T-cell (primary cell): ENCODE data around the gene KIAA1217. TPM values are rescaled to one million over a fixed set of nuclear protein-coding genes. Genes with fewer than 3 reads are reported as not detected.
A peak's percentile ranks its signal among the peaks of the same experiment; 100 is the strongest.

Experiments
- ATAC-seq, 4 experiments: fragments of 200-7000 bp in 3 of 4; fragments of 150-1000 bp in 1 of 4; cut with Tn5 transposase; replicated peaks in 1 of 4; 1 replicate in 3 of 4; 2 replicates in 1 of 4; pipeline ENCODE4 v1.10.0; 2021; ENCODE audit warnings: moderate library complexity in 3 of 4, mild to moderate bottlenecking in 2 of 4, moderate number of reproducible peaks in 1 of 4
- CTCF ChIA-PET, 2 donors: fragments of 300-600 bp; sonication (Branson Sonifier 250); formaldehyde crosslinking; loops; one replicate each; lab custom pipeline; 2022; ENCODE audit warnings: antibody characterized with exemption in 2 of 2; lab: Charles Lee
- POLR2A ChIA-PET, 2 donors: fragments of 300-600 bp; sonication (Branson Sonifier 250); formaldehyde crosslinking; loops; one replicate each; lab custom pipeline; 2022; ENCODE audit warnings: antibody characterized with exemption in 2 of 2; lab: Charles Lee
- DNase-seq, 35 experiments: peaks; one replicate each; pipeline versions ENCODE4 v3.0.0 to v3.0.0-alpha.2; 2013 to 2023
- H3K27ac ChIP-seq: one replicate; pipeline ENCODE4 v1.5.1; 2013; ENCODE audit warnings: low read length
- H3K27me3 ChIP-seq, 2 experiments: replicated peaks in 1 of 2; 1 replicate in 1 of 2; 2 replicates in 1 of 2; pipeline versions ENCODE4 v1.6.1 to v1.7.0; 2013; ENCODE audit warnings: low read length in 1 of 2, mixed read lengths in 1 of 2; ENCODE audit not compliant: control insufficient read depth in 2 of 2, insufficient read depth in 2 of 2; ENCODE audit errors: extremely low read depth in 1 of 2
- H3K36me3 ChIP-seq, 2 donors: 1 replicate in 1 of 2; 2 replicates in 1 of 2; pipeline versions ENCODE4 v1.6.1 to v1.7.0; 2013; ENCODE audit warnings: low read length in 1 of 2; ENCODE audit not compliant: control insufficient read depth in 2 of 2, insufficient read depth in 1 of 2; ENCODE audit errors: extremely low read depth in 1 of 2
- H3K4me1 ChIP-seq, 2 experiments: 1 replicate in 1 of 2; 2 replicates in 1 of 2; pipeline versions ENCODE4 v1.6.1 to v1.7.0; 2013; ENCODE audit warnings: low read length in 2 of 2, mixed read lengths in 1 of 2; ENCODE audit not compliant: insufficient read depth in 2 of 2, control insufficient read depth in 1 of 2; ENCODE audit errors: extremely low read depth in 1 of 2
- H3K4me3 ChIP-seq, 2 donors: 1 replicate in 1 of 2; 2 replicates in 1 of 2; pipeline versions ENCODE4 v1.5.1 to v1.7.0; 2013; ENCODE audit warnings: mild to moderate bottlenecking in 2 of 2, low read length in 1 of 2, moderate library complexity in 1 of 2; ENCODE audit not compliant: control insufficient read depth in 1 of 2; ENCODE audit errors: extremely low read depth in 1 of 2
- H3K9me3 ChIP-seq: 2 replicates; pipeline ENCODE4 v1.7.0; 2013
- H3K27ac Mint-ChIP-seq, 2 donors: one replicate each; pipeline ENCODE4 v1.8.0; 2020 to 2021; ENCODE audit warnings: mild to moderate bottlenecking in 2 of 2, mixed read lengths in 2 of 2
- H3K27me3 Mint-ChIP-seq, 2 donors: one replicate each; pipeline ENCODE4 v1.8.0; 2021 to 2022; ENCODE audit warnings: mixed read lengths in 2 of 2
- H3K36me3 Mint-ChIP-seq: one replicate; pipeline ENCODE4 v1.8.0; 2021; ENCODE audit warnings: mixed read lengths
- H3K4me1 Mint-ChIP-seq, 3 donors: one replicate each; pipeline ENCODE4 v1.8.0; 2020 to 2022; ENCODE audit warnings: mixed read lengths in 3 of 3, mild to moderate bottlenecking in 1 of 3
- H3K4me3 Mint-ChIP-seq, 3 donors: one replicate each; pipeline ENCODE4 v1.8.0; 2020 to 2022; ENCODE audit warnings: mild to moderate bottlenecking in 3 of 3, mixed read lengths in 3 of 3, moderate library complexity in 3 of 3
- H3K9me3 Mint-ChIP-seq, 3 donors: one replicate each; pipeline ENCODE4 v1.8.0; 2020 to 2022; ENCODE audit warnings: mixed read lengths in 3 of 3
- WGBS: methylation state at CpG from one replicate; pipeline ENCODE4 v1.1.5; 2013; ENCODE audit warnings: missing lambda C conversion rate; ENCODE audit not compliant: insufficient coverage; 5-methylcytosine and 5-hydroxymethylcytosine counted together
- total RNA-seq, 35 experiments: library from RNA in 6 of 35; stranded (reverse) in 6 of 35; fragments of 120-200 nt in 1 of 35; gene quantifications; one replicate each; pipeline versions ENCODE4 v1.2.1 to v1.2.4 and lab custom pipeline; 2013 to 2026

The KIAA1217 gene
- total RNA-seq, 5 donors from 2014 or later (not counting 1 experiment from before 2014, with no cell fraction given), result 0.12 to 1.2 (median 0.66) TPM; not detected in 1

DNA sequence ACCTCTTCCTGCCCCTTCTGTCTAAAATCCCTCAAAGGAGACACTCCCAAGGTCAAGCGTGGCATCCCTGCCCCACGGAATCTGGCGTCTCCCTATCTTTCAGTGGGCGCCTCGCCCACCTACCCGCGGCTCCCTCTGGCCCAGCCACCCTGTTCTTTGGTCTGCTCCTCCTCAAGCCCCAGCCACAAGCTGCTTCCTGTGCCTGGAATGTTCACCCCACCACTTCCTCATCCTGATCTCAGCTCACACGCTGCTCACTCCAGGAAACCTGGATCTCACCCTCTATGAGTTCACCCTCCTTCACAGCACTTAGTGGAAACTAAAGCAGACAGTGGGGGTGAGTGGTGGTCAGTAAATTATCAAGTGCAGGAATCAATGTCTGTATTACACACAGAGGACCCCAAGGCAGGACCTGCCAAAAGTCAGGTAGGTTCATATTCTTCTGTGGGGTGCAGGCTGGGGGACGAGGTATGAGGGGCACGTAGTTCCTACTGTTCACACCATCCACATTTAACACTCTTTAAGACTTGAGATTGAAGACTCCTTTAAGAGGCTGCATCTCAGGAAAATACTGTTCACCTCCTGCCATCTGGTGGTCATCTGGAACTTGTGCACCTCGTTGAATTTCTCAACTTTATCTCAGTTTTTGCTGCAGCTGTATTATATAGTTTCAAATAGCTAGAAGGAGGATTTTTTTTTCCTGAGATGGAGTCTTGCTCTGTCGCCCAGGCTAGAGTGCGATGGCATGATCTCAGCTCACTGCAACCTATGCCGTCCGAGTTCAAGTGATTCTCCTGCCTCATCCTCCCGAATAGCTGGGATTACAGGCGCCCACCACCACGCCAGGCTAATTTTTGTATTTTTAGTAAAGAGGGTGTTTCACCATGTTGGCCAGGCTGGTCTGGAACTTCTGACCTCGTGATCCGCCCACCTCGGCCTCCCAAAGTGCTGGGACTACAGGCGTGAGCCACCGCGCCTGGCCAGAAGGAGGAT, 348.1 kb downstream of the KIAA1217 start:
- POLR2A ChIA-PET, result interaction anchor here (0.5 to 0.6 kb wide), 2 partner anchors 68 to 1022 kb away, joined by 5 to 15 read pairs; no protein-coding TSS in a partner anchor
- H3K4me1 Mint-ChIP-seq, result peaks cover 5 to 6% (median 6%) of the 10 kb centered on the region in 3 donors
- H3K27ac Mint-ChIP-seq, result no peak overlapping the region
- no peaks in the 10 kb centered on the region for H3K9me3 Mint-ChIP-seq
- Histone ChIP-seq H3K27me3 (no peaks in the 10 kb centered on the region), H3K36me3 (no peaks in the 10 kb centered on the region), H3K9me3 (no peaks in the 10 kb centered on the region), H3K27ac (no peak overlapping the region), H3K4me3 (no peak overlapping the region), H3K4me1 (peaks cover 0 to 4% of the 10 kb centered on the region in 2 experiments)
- DNase-seq (peak in 11 of 35 experiments; percentile 2 to 55 (median 19)), ATAC-seq (peak in 1 of 4 experiments; percentile 59)
- H3K36me3 Mint-ChIP-seq, result no peaks in the 10 kb centered on the region
- CTCF ChIA-PET, result interaction anchor here (0.6 to 0.7 kb wide), 4 partner anchors 10 to 1242 kb away, joined by 3 to 5 read pairs (median 3); no protein-coding TSS in a partner anchor
- H3K27me3 Mint-ChIP-seq, result peaks cover 3 to 6% of the 10 kb centered on the region in 2 donors
- WGBS, result 15% methylated on average over 7 of the region's 24 CpGs
- H3K4me3 Mint-ChIP-seq, result no peak overlapping the region

DNA sequence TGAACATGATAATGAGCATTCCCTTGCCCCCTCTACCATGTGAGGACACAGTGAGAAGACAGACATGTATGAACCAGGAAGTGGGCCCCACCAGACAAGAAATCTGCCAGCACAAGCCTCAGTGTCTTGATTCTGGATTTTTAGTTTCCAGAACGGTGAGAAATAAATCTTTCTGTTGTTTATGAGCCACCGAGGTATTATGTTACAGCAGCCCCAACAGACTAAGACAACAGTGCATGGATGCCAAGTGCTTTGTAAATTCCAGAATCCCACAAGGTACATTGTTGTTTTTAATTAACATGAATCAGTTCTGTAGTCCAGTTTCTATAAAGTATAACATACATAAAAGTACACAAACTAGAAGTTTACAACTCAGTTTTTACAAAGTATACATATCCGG, 352.5 kb downstream of the KIAA1217 start:
- H3K9me3 ChIP-seq, result no peaks in the 10 kb centered on the region
- no peak overlapping the region for H3K4me3 ChIP-seq
- ChIA-PET CTCF (no interaction called here), POLR2A (no interaction called here)
- Mint-ChIP-seq H3K27ac (no peak overlapping the region), H3K27me3 (peaks cover 3 to 4% of the 10 kb centered on the region in 2 donors), H3K9me3 (no peaks in the 10 kb centered on the region), H3K36me3 (no peaks in the 10 kb centered on the region), H3K4me3 (no peak overlapping the region), H3K4me1 (peaks cover 5 to 6% (median 6%) of the 10 kb centered on the region in 3 donors)
- H3K4me1 ChIP-seq, result peaks cover 0 to 4% of the 10 kb centered on the region in 2 experiments
- WGBS, result 75% methylated on average over 1 of the region's 3 CpGs
- no peaks in the 10 kb centered on the region for H3K27me3 ChIP-seq
- H3K27ac ChIP-seq, result no peak overlapping the region
- ATAC-seq (no peak), DNase-seq (no peak)
- no peaks in the 10 kb centered on the region for H3K36me3 ChIP-seq

DNA sequence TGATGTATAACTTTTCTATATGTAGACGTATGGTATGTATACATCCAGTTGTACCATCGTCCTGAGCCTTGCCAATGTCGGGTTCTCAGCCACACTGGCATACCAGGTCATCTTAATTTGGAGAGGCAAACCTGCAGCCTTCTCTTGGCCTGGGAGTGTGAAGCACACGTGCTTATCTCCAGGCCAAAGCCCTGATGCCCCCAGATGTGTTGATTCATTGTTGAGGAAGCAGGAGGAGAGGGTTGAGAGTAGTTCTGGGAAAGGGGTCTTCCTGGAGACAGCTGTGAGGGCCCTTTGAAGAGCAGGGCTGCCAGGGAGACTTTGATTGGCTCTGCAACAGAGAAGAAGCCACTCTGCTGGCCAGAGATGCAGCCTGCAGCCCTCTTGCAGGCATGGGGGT, 359.1 kb downstream of the KIAA1217 start:
- no peaks in the 10 kb centered on the region for H3K4me1 ChIP-seq
- Mint-ChIP-seq H3K9me3 (no peaks in the 10 kb centered on the region), H3K4me1 (no peaks in the 10 kb centered on the region), H3K4me3 (no peak overlapping the region), H3K27me3 (peaks cover 4 to 23% of the 10 kb centered on the region in 2 donors), H3K36me3 (no peaks in the 10 kb centered on the region), H3K27ac (no peak overlapping the region)
- ATAC-seq (no peak), DNase-seq (no peak)
- no peaks in the 10 kb centered on the region for H3K36me3 ChIP-seq
- 87% methylated on average over 3 of the region's 4 CpGs for WGBS
- H3K27ac ChIP-seq, result no peak overlapping the region
- ChIA-PET POLR2A (no interaction called here), CTCF (no interaction called here)
- H3K27me3 ChIP-seq, result peaks cover 0 to 32% of the 10 kb centered on the region in 2 experiments
- no peaks in the 10 kb centered on the region for H3K9me3 ChIP-seq
- H3K4me3 ChIP-seq, result no peak overlapping the region

DNA sequence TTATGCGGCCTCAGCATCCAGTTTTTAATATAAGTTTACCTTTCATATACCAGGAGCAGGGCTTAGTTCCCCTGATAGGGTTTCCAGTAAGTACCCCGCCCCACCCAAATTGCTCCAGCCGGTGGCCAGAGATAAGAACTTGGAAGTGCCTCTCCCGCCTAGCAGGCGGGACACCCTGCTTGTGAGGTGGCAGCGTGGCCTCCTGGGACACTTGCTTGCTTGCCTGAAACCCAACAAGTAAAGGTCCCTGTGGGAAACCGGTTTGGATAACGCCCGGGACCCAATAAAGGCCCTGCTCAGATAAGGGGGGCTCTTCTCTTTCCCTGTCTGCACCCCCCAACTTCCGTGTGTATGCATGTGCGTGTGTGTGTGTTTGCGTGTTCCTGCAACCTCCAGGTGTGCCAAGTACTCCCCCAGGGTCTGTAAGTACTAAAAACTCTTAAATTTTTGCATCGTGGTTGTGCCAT, 360.4 kb downstream of the KIAA1217 start:
- ATAC-seq (no peak), DNase-seq (no peak)
- Histone ChIP-seq H3K9me3 (no peaks in the 10 kb centered on the region), H3K4me3 (no peak overlapping the region), H3K27ac (no peak overlapping the region), H3K36me3 (no peaks in the 10 kb centered on the region), H3K27me3 (peaks cover 0 to 32% of the 10 kb centered on the region in 2 experiments), H3K4me1 (no peaks in the 10 kb centered on the region)
- Mint-ChIP-seq H3K4me1 (no peaks in the 10 kb centered on the region), H3K27me3 (peaks cover 5 to 26% of the 10 kb centered on the region in 2 donors), H3K4me3 (no peak overlapping the region), H3K36me3 (no peaks in the 10 kb centered on the region), H3K27ac (no peak overlapping the region), H3K9me3 (no peaks in the 10 kb centered on the region)
- POLR2A ChIA-PET, result no interaction called here
- CTCF ChIA-PET, result no interaction called here
- WGBS, result 95% methylated on average over 6 of the region's 13 CpGs

DNA sequence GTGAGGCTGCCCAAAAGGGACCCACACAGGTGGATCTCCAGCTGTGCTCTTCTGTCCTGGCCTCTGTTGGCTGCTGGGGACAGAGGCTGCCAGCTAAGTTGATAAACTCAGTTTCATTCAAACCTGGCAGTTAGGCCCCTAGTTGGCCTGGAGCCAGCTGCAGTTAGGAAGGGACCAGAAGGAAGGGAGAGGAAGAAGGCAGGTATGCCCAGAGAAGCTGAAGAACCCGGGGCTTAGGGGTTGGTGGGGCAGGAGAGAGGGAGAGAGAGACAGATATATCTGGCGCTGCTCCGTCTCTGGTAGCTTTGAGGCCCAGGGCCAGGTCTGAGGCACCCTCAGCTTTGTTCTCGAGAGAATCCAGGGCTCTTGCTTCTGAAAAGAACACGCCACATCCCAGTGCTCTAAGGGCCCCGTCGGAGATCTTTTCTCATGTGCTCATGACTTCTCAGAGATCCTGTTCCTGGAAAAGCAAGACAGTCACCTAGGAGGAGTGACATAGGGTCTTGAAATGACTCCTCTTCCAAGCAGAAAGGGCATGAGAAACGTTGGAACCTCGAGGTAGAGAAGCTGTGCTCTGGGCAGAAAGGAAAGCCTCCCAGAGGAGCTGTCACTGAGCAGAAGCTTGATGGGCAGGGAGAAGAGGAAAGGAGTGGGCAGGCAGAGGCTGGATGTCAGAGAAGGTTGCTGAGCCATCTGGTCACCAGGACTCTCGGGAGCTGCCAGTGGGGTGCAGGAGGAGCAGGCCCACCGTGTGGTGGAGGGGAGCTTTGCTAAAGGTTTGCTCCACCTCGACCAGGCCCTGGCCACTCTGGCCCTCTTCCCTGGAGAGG, 361.1 kb downstream of the KIAA1217 start:
- H3K27me3 Mint-ChIP-seq, result peaks cover 12 to 28% of the 10 kb centered on the region in 2 donors
- no peaks in the 10 kb centered on the region for H3K9me3 ChIP-seq
- H3K4me3 Mint-ChIP-seq, result no peak overlapping the region
- no peak overlapping the region for H3K27ac Mint-ChIP-seq
- POLR2A ChIA-PET, result no interaction called here
- ATAC-seq, result no peak
- peaks cover 0 to 32% of the 10 kb centered on the region in 2 experiments for H3K27me3 ChIP-seq
- no peaks in the 10 kb centered on the region for H3K4me1 Mint-ChIP-seq
- no peaks in the 10 kb centered on the region for H3K36me3 Mint-ChIP-seq
- H3K4me3 ChIP-seq, result no peak overlapping the region
- H3K9me3 Mint-ChIP-seq, result no peaks in the 10 kb centered on the region
- H3K36me3 ChIP-seq, result no peaks in the 10 kb centered on the region
- CTCF ChIA-PET, result no interaction called here
- no peaks in the 10 kb centered on the region for H3K4me1 ChIP-seq
- no peak for DNase-seq
- H3K27ac ChIP-seq, result no peak overlapping the region
- 73% methylated on average over 7 of the region's 12 CpGs for WGBS
